H1 (cell line): ENCODE data around the gene LRRC32. TPM values are rescaled to one million over a fixed set of nuclear protein-coding genes. Genes with fewer than 3 reads are reported as not detected.

Experiments
- CTCF ChIA-PET: fragments of 300-600 bp; sonication (Branson Sonifier 250); formaldehyde crosslinking; loops from one replicate; lab custom pipeline; 2021; ENCODE audit not compliant: partially characterized antibody; lab: Charles Lee
- POLR2A ChIA-PET: fragments of 300-600 bp; sonication (Branson Sonifier 250); formaldehyde crosslinking; loops from one replicate; lab custom pipeline; 2021; ENCODE audit warnings: inconsistent platforms; ENCODE audit not compliant: partially characterized antibody; lab: Charles Lee
- DNase-seq, 2 experiments: peaks; one replicate each; pipeline versions ENCODE4 v3.0.0 to v3.0.0-alpha.2; 2010 to 2022; ENCODE audit warnings: low spot score in 2 of 2, low read depth in 1 of 2, mixed read lengths in 1 of 2
- FAIRE-seq: peaks from 2 replicates; lab custom pipeline; 2011; peaks lifted over from hg19 to GRCh38; lab: Jason Lieb, UNC
- H2AFZ ChIP-seq: 2 replicates; pipeline ENCODE4 v1.8.1; 2012; ENCODE audit warnings: low read length, inconsistent platforms
- H2AK5ac ChIP-seq: 2 replicates; pipeline ENCODE4 v1.6.1; 2013; ENCODE audit warnings: low read depth, low read length
- H2BK120ac ChIP-seq: replicated peaks from 2 replicates; pipeline ENCODE3; 2013; ENCODE audit warnings: low read depth, low read length, inconsistent platforms
- H2BK12ac ChIP-seq: 2 replicates; pipeline ENCODE4 v1.6.1; 2013; ENCODE audit warnings: low read depth, low read length
- H2BK15ac ChIP-seq: 2 replicates; pipeline ENCODE4 v1.6.1; 2013; ENCODE audit warnings: low read length
- H2BK20ac ChIP-seq: 2 replicates; pipeline ENCODE4 v1.6.1; 2013; ENCODE audit warnings: low read length
- H2BK5ac ChIP-seq: 2 replicates; pipeline ENCODE4 v1.6.1; 2013; ENCODE audit warnings: low read depth, low read length
- H3K14ac ChIP-seq: 2 replicates; pipeline ENCODE4 v1.6.1; 2013; ENCODE audit warnings: inconsistent platforms; ENCODE audit not compliant: insufficient read length
- H3K18ac ChIP-seq: 2 replicates; pipeline ENCODE4 v1.6.1; 2013; ENCODE audit warnings: low read length; ENCODE audit errors: extremely low read depth
- H3K23ac ChIP-seq: 2 replicates; pipeline ENCODE4 v1.6.1; 2013; ENCODE audit warnings: inconsistent platforms; ENCODE audit not compliant: insufficient read length
- H3K23me2 ChIP-seq: 2 replicates; pipeline ENCODE4 v1.6.1; 2013; ENCODE audit warnings: low read depth, low read length
- H3K27ac ChIP-seq: 2 replicates; pipeline ENCODE4 v1.6.1; 2011; ENCODE audit warnings: low read depth, low read length, inconsistent platforms
- H3K27me3 ChIP-seq, 4 experiments: replicated peaks in 1 of 4; 1 replicate in 1 of 4; 2 replicates in 3 of 4; pipeline versions ENCODE4 v1.6.1 to v1.8.1; 2011 to 2013; ENCODE audit warnings: low read length in 3 of 4, mild to moderate bottlenecking in 3 of 4, inconsistent platforms in 2 of 4, mixed read lengths in 2 of 4, moderate library complexity in 1 of 4; ENCODE audit not compliant: control insufficient read depth in 3 of 4, insufficient read depth in 3 of 4; ENCODE audit errors: extremely low read depth in 1 of 4
- H3K36me3 ChIP-seq, 4 experiments: 2 replicates each; pipeline versions ENCODE4 v1.6.1 to v1.8.1; 2011 to 2013; ENCODE audit warnings: mild to moderate bottlenecking in 4 of 4, low read length in 3 of 4, moderate library complexity in 2 of 4, control low read depth in 1 of 4, inconsistent platforms in 1 of 4; ENCODE audit not compliant: insufficient read depth in 4 of 4, control insufficient read depth in 2 of 4
- H3K4ac ChIP-seq: replicated peaks from 2 replicates; pipeline ENCODE3; 2013; ENCODE audit warnings: low read length, low read depth, mixed read lengths, inconsistent platforms; ENCODE audit not compliant: insufficient read length
- H3K4me1 ChIP-seq, 4 experiments: replicated peaks in 1 of 4; 1 replicate in 1 of 4; 2 replicates in 3 of 4; pipeline versions ENCODE4 v1.6.1 to v1.8.1; 2011 to 2013; ENCODE audit warnings: low read length in 3 of 4, inconsistent platforms in 2 of 4, mixed read lengths in 1 of 4; ENCODE audit not compliant: insufficient read depth in 4 of 4, control insufficient read depth in 3 of 4
- H3K4me2 ChIP-seq, 2 experiments: 2 replicates each; pipeline versions ENCODE4 v1.6.1 to v1.8.1; 2011 to 2013; ENCODE audit warnings: low read depth in 2 of 2, low read length in 2 of 2, control low read depth in 1 of 2, inconsistent platforms in 1 of 2, mild to moderate bottlenecking in 1 of 2; ENCODE audit not compliant: insufficient read depth in 1 of 2
- H3K4me3 ChIP-seq, 4 experiments: fragments of 200-600, 300-600 bp in 1 of 4; sonication (generic), shearing (Covaris generic), sonication (Bioruptor Twin) in 1 of 4; 2 replicates each; pipeline versions ENCODE4 v1.5.1 to v1.8.1; 2011 to 2016; ENCODE audit warnings: low read length in 4 of 4, low read depth in 3 of 4, control low read depth in 2 of 4, inconsistent platforms in 2 of 4, mild to moderate bottlenecking in 2 of 4, mixed read lengths in 1 of 4, moderate library complexity in 1 of 4; ENCODE audit not compliant: insufficient read depth in 2 of 4; ENCODE audit errors: extremely low read depth in 1 of 4
- H3K56ac ChIP-seq: replicated peaks from 2 replicates; pipeline ENCODE3; 2013; ENCODE audit warnings: low read depth, mild to moderate bottlenecking, mixed read lengths, low read length, inconsistent platforms; ENCODE audit not compliant: insufficient read length
- H3K79me1 ChIP-seq: 2 replicates; pipeline ENCODE4 v1.6.1; 2013; ENCODE audit warnings: low read depth, low read length, control low read depth
- H3K79me2 ChIP-seq, 2 experiments: 2 replicates each; pipeline versions ENCODE4 v1.6.1 to v1.8.1; 2012 to 2013; ENCODE audit warnings: low read length in 2 of 2, mild to moderate bottlenecking in 2 of 2, inconsistent platforms in 1 of 2; ENCODE audit not compliant: insufficient read depth in 2 of 2, control insufficient read depth in 1 of 2
- H3K9ac ChIP-seq, 4 experiments: replicated peaks in 1 of 4; 1 replicate in 1 of 4; 2 replicates in 3 of 4; pipeline versions ENCODE4 v1.6.1 to v1.8.1; 2011 to 2013; ENCODE audit warnings: low read depth in 3 of 4, low read length in 3 of 4, control low read depth in 2 of 4, mild to moderate bottlenecking in 2 of 4, moderate library complexity in 2 of 4, inconsistent platforms in 1 of 4; ENCODE audit errors: extremely low read depth in 1 of 4
- H3K9me3 ChIP-seq, 2 experiments: 2 replicates each; pipeline versions ENCODE4 v1.6.1 to v1.8.1; 2012 to 2013; ENCODE audit warnings: mild to moderate bottlenecking in 2 of 2, moderate library complexity in 2 of 2, control low read depth in 1 of 2, inconsistent platforms in 1 of 2, low read depth in 1 of 2, low read length in 1 of 2, mixed read lengths in 1 of 2; ENCODE audit not compliant: insufficient read depth in 2 of 2
- H4K20me1 ChIP-seq, 2 experiments: replicated peaks in 1 of 2; 2 replicates each; pipeline versions ENCODE3 to v1.8.1; 2011 to 2013; ENCODE audit warnings: inconsistent platforms in 2 of 2, low read length in 2 of 2, mild to moderate bottlenecking in 1 of 2; ENCODE audit not compliant: insufficient read depth in 2 of 2, control insufficient read depth in 1 of 2
- H4K5ac ChIP-seq: 2 replicates; pipeline ENCODE4 v1.6.1; 2013; ENCODE audit warnings: low read length, low read depth, mixed read lengths, inconsistent platforms; ENCODE audit not compliant: insufficient read length
- H4K8ac ChIP-seq: 2 replicates; pipeline ENCODE4 v1.8.0; 2013; ENCODE audit warnings: mild to moderate bottlenecking, moderate library complexity, low read length, inconsistent platforms; ENCODE audit not compliant: insufficient read depth; ENCODE audit errors: extremely low read depth
- H4K91ac ChIP-seq: replicated peaks from 2 replicates; pipeline ENCODE3; 2013; ENCODE audit warnings: low read length, mixed read lengths, inconsistent platforms; ENCODE audit not compliant: insufficient read length
- BACH1 ChIP-seq: IDR thresholded peaks from 2 replicates; pipeline ENCODE4 v1.6.1; 2012; ENCODE audit warnings: low read length, improper control_type of control experiment
- HDAC6 ChIP-seq: IDR thresholded peaks from one replicate; pipeline ENCODE4 v1.7.1; 2012; ENCODE audit warnings: low read depth, mild to moderate bottlenecking, inconsistent platforms, low read length, moderate library complexity
- KDM1A ChIP-seq: fragments of 200-600, 300-600 bp; sonication (generic); IDR thresholded peaks from 2 replicates; pipeline ENCODE4 v1.7.1; 2016; ENCODE audit warnings: mild to moderate bottlenecking, low read length, borderline replicate concordance
- NANOG ChIP-seq: IDR thresholded peaks from 2 replicates; pipeline ENCODE4 v1.6.1; 2011; ENCODE audit warnings: low read length, low read depth, mild to moderate bottlenecking, inconsistent platforms; ENCODE audit not compliant: insufficient read depth, poor library complexity, severe bottlenecking
- POLR2AphosphoS5 ChIP-seq: IDR thresholded peaks from 2 replicates; pipeline ENCODE4 v1.6.1; 2011; ENCODE audit warnings: low read depth, low read length
- RFX5 ChIP-seq: IDR thresholded peaks from 2 replicates; pipeline ENCODE4 v1.6.1; 2011; ENCODE audit warnings: low read depth, low read length, improper control_type of control experiment, borderline replicate concordance
- SIX5 ChIP-seq: IDR thresholded peaks from 2 replicates; pipeline ENCODE4 v1.6.1; 2011; ENCODE audit warnings: mild to moderate bottlenecking, low read depth, low read length
- SP2 ChIP-seq: IDR thresholded peaks from 2 replicates; pipeline ENCODE4 v1.6.1; 2012; ENCODE audit warnings: mild to moderate bottlenecking, low read length, inconsistent platforms
- SUZ12 ChIP-seq: fragments of 200-600 bp; sonication (generic); IDR thresholded peaks from 2 replicates; pipeline ENCODE4 v1.6.1; 2012; ENCODE audit warnings: mild to moderate bottlenecking, inconsistent platforms, low read length, moderate library complexity, mixed read lengths
- TAF7 ChIP-seq: optimal IDR thresholded peaks from 2 replicates; pipeline ENCODE3; 2011; ENCODE audit warnings: low read depth, mild to moderate bottlenecking, inconsistent platforms, low read length, moderate library complexity, borderline replicate concordance
- TEAD4 ChIP-seq: IDR thresholded peaks from 2 replicates; pipeline ENCODE4 v1.6.1; 2012; ENCODE audit warnings: low read depth, low read length, inconsistent platforms, mixed read lengths
- WGBS, 2 experiments: shearing (Covaris generic) in 1 of 2; methylation state at CpG; one replicate each; pipeline versions ENCODE4 v1.1.6 to v1.1.7; 2013 to 2015; ENCODE audit warnings: low lambda C conversion rate in 2 of 2, mixed read lengths in 2 of 2, inconsistent platforms in 1 of 2, low coverage in 1 of 2, missing lambda C conversion rate in 1 of 2; ENCODE audit not compliant: insufficient replicate concordance in 2 of 2, insufficient coverage in 1 of 2, insufficient read length in 1 of 2; ENCODE audit errors: extremely low coverage in 1 of 2, missing lambda C conversion rate in 1 of 2; 5-methylcytosine and 5-hydroxymethylcytosine counted together
- polyA plus RNA-seq, 7 experiments: library from polyadenylated mRNA; depleted of rRNA in 3 of 7; stranded (reverse) in 5 of 7; unstranded in 2 of 7; fragments of >200 nt in 5 of 7; fragments of 200-250 nt in 2 of 7; gene quantifications; 1 replicate in 5 of 7; 2 replicates in 1 of 7; 4 replicates in 1 of 7; pipeline versions ENCODE4 v1.2.1 to v1.2.3, GENCODE V29; 2011 to 2013; ENCODE audit warnings: missing spikeins in 2 of 7, mixed read lengths in 2 of 7
- total RNA-seq: library from RNA; stranded (reverse); fragmentation: NEBNext Ultra II Directional; extraction: Animal tissue kit (Norgen Biotek cat#: 25700); gene quantifications from 2 replicates; pipeline ENCODE4 v1.2.1, GENCODE V29; 2021

The LRRC32 gene
- total and polyA plus RNA-seq, 2 of the 8 experiments (the other 6 are each of a cell fraction or from before 2014, with no cell fraction given): 0.99 to 1.9 TPM

DNA sequence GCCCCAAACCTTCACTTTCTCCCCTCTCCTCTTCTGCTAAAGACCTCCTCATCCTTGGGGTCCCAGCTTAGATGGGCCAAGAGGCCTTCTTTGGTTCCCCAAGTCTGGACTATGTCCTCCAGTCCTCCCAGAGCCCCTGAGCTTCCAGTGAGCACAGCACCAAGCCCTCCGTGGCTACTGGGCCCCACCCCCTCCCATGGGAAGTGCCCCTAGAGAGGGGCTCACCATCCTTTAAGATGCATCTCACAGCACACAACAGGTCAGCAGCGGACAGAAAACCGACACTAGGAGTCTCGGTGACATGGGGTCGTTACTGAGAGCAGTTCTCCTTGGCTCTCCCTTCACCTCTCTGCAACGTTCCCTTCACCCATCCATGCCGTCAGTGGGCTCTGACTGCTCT is 2.7 kb downstream of the LRRC32 start:
- Histone ChIP-seq H4K5ac (no peak overlapping the region), H3K4me3 (no peak overlapping the region), H4K8ac (no peak overlapping the region), H3K4me2 (no peak overlapping the region), H3K27me3 (peaks cover 0 to 26% (median 17%) of the 10 kb centered on the region in 4 experiments; a peak in 5 of 7 replicates), H3K9ac (no peak overlapping the region), H3K23me2 (peaks cover 5% of the 10 kb centered on the region; the same call in 1 of the 2 replicates), H2BK5ac (no peak overlapping the region), H3K14ac (no peak overlapping the region), H4K20me1 (peaks cover 0 to 1% of the 10 kb centered on the region in 2 experiments), H2BK20ac (0 out of 2 replicates have a peak overlapping the region, but pooled peaks have one; percentile 1), H3K4me1 (peaks cover 0 to 12% (median 1%) of the 10 kb centered on the region in 4 experiments; a peak in 5 of 7 replicates), H4K91ac (no peak overlapping the region), H2BK12ac (no peak overlapping the region), H2BK15ac (peak overlapping the region; percentile 31; the same call in 1 of the 2 replicates), H3K9me3 (no peaks in the 10 kb centered on the region), H3K23ac (no peak overlapping the region), H2BK120ac (no peak overlapping the region), H3K36me3 (no peaks in the 10 kb centered on the region), H2AFZ (no peak overlapping the region), H3K18ac (no peak overlapping the region; the same call in 1 of the 2 replicates), H3K79me1 (no peaks in the 10 kb centered on the region), H3K27ac (no peak overlapping the region), H3K79me2 (no peaks in the 10 kb centered on the region), H3K4ac (no peak overlapping the region), H3K56ac (no peak overlapping the region), H2AK5ac (no peak overlapping the region)
- FAIRE-seq (no peak), DNase-seq (no peak)
- WGBS, 2 experiments: 81% methylated on average over 7 of the region's 7 CpGs; no CpG with 5 or more reads in 1 of the 2 experiments
- ChIA-PET POLR2A (interaction anchor here (1.0 kb wide), 1 partner anchor 15 kb away, joined by 3 read pairs; no protein-coding TSS in a partner anchor), CTCF (interaction anchor here (1.0 to 3.3 kb wide), 5 partner anchors 12 to 69 kb away, joined by 3 to 18 read pairs (median 4); no protein-coding TSS in a partner anchor)
- no peak for TF ChIP-seq SIX5
- TF ChIP-seq HDAC6: no peak
- TF ChIP-seq TEAD4: no peak
- TF ChIP-seq KDM1A: no peak
- TF ChIP-seq TAF7: no peak
- no peak for TF ChIP-seq NANOG
- no peak for TF ChIP-seq SUZ12
- no peak for TF ChIP-seq SP2
- TF ChIP-seq RFX5: no peak
- TF ChIP-seq POLR2AphosphoS5: no peak
- no peak for TF ChIP-seq BACH1
